Measurements from ENCODE around the gene AQP7.
A peak's percentile ranks its signal among the peaks of the same experiment; 100 is the strongest.
"Not testable (repeated sequence)": the region's sequence is repeated elsewhere in the genome, so short reads cannot be mapped to it uniquely, and the experiment has no call there.

AQP7 gene

GRCh38 chr9:33375841-33376321 lies 26.5 kb downstream of the AQP7 start:
- DNase-seq (ENCODE audit: low read depth in 2 of 3, low spot score in 2 of 3): no peak

DNA sequence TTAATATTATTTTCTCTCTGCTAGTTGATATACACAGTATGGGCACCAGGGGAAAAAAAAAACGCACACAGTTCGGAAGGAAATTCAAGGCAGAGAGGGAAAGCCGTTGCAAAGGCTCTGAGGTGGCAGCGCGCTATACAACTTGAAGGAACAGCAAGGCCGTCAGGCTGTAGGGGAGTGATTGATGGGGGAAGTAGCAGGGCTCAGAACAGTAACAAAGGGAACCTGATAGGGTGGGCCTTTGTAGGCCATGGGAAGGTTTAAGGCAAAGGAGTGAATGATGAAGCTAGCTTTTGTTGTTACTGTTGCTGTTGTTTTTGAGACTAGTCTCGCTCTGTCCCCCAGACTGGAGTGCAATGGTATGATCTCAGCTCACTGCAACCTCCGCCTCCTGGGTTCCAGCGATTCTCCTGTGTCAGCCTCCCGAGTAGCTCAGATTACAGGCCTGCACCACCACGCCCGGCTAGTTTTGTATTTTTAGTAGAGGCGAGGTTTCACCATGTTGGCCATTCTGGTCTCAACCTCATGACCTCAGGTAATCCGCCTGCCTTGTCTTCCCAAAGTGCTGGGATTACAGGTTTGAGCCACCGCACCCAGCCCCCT lies 27.0 kb downstream of the AQP7 start:
- no peak for DNase-seq (ENCODE audit: low read depth in 2 of 3, low spot score in 2 of 3)

GRCh38 chr9:33374634-33375237 lies 27.6 kb downstream of the AQP7 start:
- peak; percentile 14 to 27 (median 18) for DNase-seq (ENCODE audit: low read depth in 2 of 3, low spot score in 2 of 3)

GRCh38 chr9:33374190-33374589 lies 28.2 kb downstream of the AQP7 start:
- no peak for DNase-seq (ENCODE audit: low read depth in 2 of 3, low spot score in 2 of 3)

- DNase-seq (ENCODE audit: low read depth in 2 of 3, low spot score in 2 of 3): no peak
These were observed 29.5 kb downstream of the AQP7 start for GRCh38 chr9:33372900-33373299.

DNA sequence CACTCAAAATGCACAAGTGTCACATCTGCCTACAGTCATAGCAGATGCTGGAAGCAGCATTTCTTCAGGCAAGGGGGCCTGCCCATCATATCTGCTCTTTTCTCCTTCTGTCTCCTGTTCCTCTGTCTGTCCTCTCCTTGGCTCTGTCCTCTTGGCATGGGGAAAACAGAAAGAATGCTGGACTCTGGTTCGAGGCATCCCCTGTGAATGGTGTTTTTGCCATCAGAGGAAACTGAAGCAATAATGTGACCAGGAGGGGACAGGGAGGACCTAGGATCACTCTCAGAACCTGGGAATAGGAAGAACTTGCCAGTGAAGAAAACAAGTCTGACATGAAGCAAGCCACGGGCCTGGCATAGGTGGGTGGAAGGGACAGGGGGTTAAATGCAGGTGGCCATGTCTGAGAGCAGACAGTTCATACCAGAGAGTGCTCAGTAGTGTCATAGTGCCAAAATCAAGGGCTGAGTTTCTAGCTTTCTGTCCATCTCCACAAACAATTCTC lies 35.3 kb downstream of the AQP7 start:
- DNase-seq (ENCODE audit: low read depth in 2 of 3, low spot score in 2 of 3): no peak

DNA sequence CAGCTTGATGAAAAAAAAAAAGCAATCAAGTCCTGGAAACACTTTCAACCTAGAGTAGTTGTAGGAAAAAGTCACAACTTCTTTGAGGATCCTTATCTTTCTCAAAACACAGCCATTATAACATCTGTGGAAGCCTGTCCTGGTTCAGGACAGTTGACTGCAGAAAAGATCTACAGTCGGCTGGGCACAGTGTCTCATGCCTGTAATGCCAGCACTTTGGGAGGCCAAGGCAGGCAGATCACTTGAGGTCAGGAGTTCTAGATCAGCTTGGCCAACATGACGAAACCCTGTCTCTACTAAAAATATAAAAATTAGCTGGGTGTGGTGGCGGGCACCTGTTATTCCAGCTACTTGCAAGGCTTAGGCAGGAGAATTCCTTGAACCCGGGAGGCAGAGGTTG lies 37.6 kb downstream of the AQP7 start:
- not testable (repeated sequence) for DNase-seq (ENCODE audit: low read depth in 2 of 3, low spot score in 2 of 3)

DNA sequence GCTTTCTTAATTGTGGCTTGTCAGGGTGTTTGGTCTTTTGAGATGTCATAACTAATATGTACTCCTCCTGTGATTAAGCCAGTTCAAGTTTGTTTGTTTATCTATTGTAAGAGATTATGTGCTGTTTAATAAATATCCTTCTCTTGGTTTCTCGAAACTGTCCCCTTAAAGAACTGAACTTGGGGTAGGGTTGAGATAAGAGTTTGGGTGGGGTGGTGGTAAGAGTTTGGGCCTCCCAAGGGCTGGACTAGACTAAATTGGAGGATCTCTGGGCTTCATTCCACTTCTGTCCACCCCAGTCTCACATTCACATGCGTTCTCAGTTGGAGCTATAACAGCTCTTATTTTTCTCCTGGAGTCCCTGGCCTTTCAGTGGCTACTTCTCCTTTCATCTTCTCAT lies 38.2 kb downstream of the AQP7 start:
- DNase-seq (ENCODE audit: low read depth in 2 of 3, low spot score in 2 of 3): no peak

DNA sequence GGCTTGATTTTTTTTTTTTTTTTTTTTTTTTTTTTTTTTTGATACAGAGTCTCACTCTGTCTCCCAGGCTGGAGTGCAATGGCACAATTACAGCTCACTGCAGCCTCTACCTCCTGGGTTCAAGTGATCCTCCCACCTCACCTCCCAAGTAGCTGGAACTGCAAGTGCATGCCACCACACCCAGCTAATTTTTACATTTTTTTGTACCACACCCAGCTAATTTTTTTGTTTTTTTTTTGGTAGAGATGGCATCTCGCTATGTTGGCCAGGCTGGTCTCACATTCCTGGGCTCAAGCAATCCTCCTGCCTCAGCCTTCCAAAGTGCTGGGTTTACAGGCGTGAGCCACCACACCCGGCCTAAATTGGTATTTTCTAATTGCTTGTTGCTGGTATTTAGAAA lies 43.7 kb downstream of the AQP7 start:
- DNase-seq (ENCODE audit: low read depth in 2 of 3, low spot score in 2 of 3): not testable (repeated sequence)

DNA sequence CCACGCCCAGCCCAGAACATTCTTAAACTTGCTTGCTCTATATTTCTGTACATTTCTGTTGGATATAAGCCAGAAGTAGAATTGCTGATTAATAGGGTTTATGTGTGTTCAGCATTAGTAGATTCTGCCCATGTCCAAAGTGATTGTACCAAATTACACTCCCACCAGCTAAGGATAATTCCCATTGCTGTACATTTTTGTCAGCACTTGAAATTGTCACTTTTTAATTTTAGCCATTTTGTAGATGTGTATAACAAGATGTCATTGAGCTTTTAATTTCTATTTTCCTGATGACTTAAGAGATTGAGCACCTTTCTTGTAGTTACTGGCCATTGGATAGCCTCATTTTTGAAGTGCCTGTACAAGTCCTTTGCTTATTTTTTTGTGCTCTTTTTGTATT lies 46.4 kb downstream of the AQP7 start:
- no peak for DNase-seq (ENCODE audit: low read depth in 2 of 3, low spot score in 2 of 3)

GRCh38 chr9:33354651-33355211 lies 47.6 kb downstream of the AQP7 start:
- no peak for DNase-seq (ENCODE audit: low read depth in 2 of 3, low spot score in 2 of 3)

DNA sequence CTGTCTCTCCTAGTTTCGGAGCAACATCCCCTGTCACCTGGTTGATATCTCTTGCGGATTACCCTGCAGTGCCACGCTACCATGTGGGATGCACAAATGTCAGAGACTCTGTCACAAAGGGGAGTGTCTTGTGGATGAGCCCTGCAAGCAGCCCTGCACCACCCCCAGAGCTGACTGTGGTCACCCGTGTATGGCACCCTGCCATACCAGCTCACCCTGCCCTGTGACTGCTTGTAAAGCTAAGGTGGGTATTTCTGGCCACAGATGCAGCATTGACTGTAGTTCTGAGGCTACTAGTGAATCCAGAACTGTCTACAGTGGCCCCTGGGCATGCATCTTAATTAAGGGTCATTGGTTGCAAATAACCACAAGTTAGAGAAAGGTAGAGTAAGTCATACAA lies 50.8 kb downstream of the AQP7 start:
- no peak for DNase-seq (ENCODE audit: low read depth in 2 of 3, low spot score in 2 of 3)

- no peak for DNase-seq (ENCODE audit: low read depth in 2 of 3, low spot score in 2 of 3)
These were observed 52.1 kb downstream of the AQP7 start for GRCh38 chr9:33350310-33350709.

DNA sequence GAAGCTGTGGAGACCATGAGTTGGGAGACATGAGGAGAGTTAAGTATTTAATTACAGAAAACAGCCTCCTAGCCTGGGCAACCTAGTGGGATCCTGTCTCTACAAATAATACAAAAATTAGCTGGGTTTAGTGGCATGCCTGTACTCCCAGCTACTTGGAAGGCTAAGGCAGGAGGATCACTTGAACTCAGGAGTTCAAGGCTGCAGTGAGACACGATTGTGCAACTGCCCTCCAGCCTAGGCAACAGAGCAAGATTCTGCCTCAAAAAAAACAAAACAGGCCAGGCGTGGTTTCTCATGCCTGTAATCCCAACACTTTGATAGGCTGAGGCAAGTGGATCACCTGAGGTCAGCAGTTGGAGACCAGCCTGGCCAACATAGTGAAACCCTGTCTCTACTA lies 52.6 kb downstream of the AQP7 start:
- no peak for DNase-seq (ENCODE audit: low read depth in 2 of 3, low spot score in 2 of 3)

DNA sequence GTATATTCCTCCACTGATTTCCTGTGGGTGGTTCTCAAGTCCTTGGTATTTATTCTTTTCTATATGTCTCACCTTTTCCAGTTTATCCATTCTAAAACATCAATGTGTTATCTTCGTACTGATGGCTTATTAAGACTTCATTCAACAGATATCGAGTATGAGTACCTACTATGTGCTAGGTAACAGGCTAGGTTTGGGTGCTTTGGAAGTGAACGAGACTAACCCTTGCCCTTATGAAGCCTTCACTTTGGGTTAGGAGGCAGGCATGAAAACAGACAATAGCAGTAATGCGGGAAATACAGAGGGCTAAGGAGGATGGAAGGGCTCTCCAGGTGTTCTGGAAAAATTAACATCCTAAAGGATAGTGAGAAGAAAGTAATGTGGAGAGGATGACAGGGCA lies 53.4 kb downstream of the AQP7 start:
- DNase-seq (ENCODE audit: low read depth in 2 of 3, low spot score in 2 of 3): no peak

DNA sequence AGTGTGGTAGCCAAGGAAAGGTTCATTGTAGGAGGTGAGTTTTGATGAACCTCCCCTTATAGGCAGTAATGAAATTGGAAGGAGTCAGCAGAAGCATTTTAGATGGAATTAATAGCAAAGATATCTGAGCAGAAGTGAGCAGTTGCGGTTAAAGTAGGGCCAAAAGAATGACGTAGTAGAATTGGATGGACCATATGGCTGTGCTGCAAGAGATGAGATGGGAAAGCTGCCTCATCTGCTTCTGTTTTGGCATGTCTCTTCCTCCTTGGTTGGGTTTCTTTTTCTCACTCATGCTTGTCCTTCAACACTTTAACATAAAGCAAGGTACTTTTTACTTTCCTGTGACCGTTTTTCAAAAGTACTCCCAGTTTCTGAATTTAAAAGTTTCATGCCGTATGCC lies 55.8 kb downstream of the AQP7 start:
- DNase-seq (ENCODE audit: low read depth in 2 of 3, low spot score in 2 of 3): no peak

DNA sequence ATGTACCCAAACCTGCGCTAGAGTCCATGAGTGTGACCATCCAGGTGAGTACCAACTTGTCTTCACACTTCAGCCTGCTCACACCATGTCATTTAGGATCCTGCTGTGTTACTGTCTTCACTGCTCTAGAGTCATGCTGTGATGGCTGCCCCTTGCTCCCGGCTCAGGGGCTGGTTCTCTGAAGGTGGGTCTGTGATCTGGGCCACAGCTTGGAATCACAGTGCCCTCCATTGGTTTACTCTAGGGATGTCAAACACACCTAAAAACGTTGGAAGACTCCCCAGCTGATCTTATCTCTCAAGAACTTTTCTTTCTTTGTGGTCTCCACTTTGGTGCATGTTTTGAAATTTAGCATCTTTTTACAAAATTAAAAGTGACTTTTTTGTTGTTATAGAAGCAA lies 58.2 kb downstream of the AQP7 start:
- no peak for DNase-seq (ENCODE audit: low read depth in 2 of 3, low spot score in 2 of 3)

DNA sequence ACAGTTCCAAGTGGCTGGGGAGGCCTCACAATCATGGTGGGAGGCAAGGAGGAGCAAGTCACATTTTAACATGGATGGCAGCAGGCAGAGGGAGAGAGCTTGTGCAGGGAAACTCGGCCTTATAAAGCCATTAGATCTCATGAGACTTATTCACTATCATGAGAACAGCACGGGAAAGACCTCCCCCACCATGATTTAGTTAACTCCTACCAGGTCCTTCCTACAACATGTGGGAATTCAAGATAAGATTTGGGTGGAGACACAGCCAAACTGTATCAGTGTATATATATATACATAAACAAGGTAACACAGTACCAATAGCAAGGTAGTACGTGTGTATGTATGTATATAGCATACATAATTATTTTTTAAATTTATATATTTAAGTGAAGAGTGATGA lies 61.2 kb downstream of the AQP7 start:
- DNase-seq (ENCODE audit: low read depth in 2 of 3, low spot score in 2 of 3): no peak

DNA sequence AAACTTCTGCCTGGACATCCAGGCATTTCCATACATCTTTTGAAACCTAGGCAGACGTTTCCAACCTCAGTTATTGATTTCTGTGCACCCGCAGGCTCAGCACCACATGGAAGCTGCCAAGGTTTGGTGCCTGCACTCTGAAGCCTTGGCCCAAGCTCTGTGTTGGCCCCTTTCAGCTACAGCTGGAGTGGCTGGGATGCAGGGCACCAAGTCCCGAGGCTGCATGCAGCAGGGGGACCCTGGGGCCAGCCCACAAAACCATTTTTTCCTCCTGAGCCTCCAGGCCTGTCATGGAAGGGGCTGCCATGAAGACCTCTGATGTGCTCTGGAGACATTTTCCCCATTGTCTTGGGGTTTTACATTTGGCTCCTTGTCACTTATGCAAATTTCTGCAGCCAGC lies 62.2 kb downstream of the AQP7 start:
- no peak for DNase-seq (ENCODE audit: low read depth in 2 of 3, low spot score in 2 of 3)

Measured in activated CD8-positive, alpha-beta memory T cell treated with anti-CD3 and anti-CD28 coated beads for 48 hours (primary cell).